ENCODE results near the gene APOL4. TPM values are rescaled to one million over a fixed set of nuclear protein-coding genes. Genes with fewer than 3 reads are reported as not detected.
"Not testable (repeated sequence)": the region's sequence is repeated elsewhere in the genome, so short reads cannot be mapped to it uniquely, and the experiment has no call there.

Gene APOL4
- 3.9 TPM for total RNA-seq (ENCODE audit: insufficient read depth, low replicate concordance)

GRCh38 chr22:36201630-36202319 lies at the start of gene APOL4:
Gene APOL4 (minus strand): TSS chr22:36201809. CDS start chr22:36201734, 75 bp downstream.
- DNase-seq (ENCODE audit: low spot score) = peak; percentile 81

GRCh38 chr22:36250292-36250960 lies 48.8 kb upstream of the APOL4 start:
- not testable (repeated sequence) for DNase-seq (ENCODE audit: low spot score)

DNA sequence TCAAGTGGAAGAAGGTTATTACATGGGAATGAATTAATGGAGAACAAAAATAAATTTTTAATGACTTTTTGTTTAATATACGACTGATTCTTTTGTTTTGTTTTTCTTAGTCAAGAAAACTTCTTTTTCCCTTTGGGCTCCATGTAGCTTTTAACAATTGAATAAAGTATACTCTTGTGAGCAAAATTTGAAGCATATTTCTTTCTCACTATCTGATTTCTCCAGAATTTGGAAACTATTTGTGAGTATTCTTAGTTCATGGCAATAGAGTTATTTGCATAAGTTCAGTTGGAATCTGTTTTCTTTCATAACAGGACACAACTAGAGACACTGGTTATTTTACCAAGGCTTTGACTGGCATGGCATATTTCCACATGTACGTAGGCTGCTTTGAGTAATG lies 47.6 kb upstream of the APOL4 start:
- no peak for DNase-seq (ENCODE audit: low spot score)

DNA sequence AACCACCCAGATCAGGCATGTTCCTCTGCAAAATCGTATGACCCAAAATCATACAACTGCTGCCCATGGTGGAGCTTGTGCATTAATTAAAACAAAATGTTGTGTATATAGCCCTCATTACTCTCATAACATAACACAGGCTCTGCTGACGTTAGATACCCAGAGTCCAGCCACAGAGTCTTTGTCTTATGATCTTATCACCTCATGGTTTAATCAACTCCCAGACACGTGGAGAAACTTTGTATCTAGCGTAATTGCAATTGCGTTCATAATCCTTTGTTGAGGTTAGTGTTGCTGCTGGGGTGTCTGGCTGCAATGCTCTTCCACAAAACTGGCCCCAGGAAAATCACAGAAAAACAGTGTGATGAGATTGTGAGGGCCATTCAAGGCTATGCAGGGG lies 46.3 kb upstream of the APOL4 start:
- DNase-seq (ENCODE audit: low spot score) = no peak

DNA sequence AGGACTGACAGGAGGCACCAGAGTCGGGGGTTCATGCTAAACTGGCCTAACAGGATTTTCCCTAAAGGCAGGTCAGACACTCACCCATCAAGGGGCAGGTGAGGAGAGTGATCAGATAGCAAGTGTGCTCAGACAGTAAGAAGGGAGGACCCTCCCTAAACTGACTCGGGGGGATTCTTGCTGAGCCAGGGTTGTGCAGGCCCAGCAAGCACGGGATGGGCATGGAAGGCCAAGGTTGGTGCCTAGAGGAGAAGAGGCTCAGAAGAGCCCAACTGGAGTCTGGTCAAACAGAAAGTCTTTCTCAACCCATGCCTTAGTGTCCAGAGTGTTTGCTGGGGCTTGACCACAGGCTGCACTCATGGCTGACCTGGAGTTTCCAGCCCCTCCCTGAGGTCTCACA lies 45.1 kb upstream of the APOL4 start:
- no peak for DNase-seq (ENCODE audit: low spot score)

- no peak for DNase-seq (ENCODE audit: low spot score)
Observed at GRCh38 chr22:36245805-36246356, 44.3 kb upstream of the APOL4 start.

DNA sequence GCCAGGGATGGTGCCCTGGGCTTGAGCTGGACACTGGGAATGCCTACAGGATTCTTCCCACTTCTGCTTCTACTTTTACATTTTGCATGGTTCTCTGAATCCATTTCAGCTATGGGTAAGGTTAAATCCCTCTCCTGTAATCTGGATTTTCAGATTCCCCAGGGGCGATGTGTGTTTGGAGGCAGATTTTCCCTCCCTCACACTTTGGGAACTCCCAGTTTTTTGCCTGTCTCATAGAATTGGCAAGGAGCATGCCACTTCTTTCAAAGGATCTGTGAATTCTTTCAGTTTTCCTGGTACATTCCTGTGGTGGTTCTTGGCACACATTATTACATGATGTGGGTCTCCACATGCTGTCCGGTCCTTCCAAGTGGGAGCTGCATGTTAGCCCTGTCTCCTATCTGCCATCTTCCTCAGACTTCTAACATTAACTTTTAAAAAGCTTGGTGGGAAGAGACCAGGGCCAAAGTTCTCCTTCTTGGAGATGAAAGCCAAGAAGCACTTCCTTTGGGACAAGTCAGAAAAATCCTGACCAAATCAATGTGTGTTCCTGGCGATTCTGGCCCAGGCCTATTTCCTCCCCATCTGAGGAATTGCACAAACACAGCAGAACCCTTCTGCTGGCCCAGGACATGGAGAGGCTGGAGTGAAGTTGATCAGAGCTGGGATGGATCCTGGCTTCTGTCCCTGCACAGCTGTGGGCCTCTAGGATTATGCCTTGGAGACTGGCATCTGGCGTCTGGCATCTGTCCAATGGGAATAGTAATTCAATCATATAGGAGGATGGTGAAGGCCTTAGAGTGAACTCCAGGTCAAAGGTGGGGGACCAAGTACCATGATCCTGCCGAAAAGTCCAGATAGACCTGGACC lies 43.1 kb upstream of the APOL4 start:
- DNase-seq (ENCODE audit: low spot score) = no peak

- no peak for DNase-seq (ENCODE audit: low spot score)
Observed at GRCh38 chr22:36243986-36244385, 42.4 kb upstream of the APOL4 start.

DNA sequence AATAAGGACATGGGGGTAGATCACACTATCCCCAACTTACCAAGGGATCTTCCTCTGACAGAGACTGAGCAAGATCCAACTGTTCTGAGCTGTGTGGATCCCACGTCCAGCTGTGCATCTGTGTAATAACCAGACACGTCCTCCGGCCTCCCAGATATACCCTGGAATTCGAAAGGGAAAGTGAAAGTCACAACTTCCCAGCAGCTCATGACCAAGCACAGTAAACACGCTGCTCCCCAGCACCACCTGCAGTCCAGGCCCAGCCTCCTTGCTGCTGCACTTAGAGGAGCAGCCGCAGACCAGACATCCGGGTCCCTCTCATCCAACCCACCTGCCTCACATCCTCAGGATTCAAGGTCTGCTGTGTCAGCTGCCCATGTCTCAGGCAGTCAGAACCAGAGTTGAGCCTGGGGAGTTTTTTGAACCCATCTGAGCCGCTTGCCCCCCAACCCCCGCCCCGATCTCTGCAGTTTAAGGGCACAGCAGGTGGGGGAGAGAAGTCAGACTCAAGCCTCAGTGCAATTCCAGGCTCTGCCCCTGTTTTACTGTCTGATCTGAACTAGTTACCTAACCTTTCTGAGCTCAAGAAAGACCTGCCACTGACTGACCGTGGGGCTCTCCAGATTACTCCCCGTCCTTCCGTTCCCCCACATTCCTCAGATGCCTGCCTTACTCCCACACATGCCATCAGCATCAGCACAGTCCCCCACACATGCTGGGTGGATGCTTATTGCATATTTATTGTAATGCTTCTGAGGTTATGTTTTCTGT lies 38.0 kb upstream of the APOL4 start, which contains the start of gene APOL2:
Gene APOL2 (minus strand): TSS at position 127 of the 771 bp plus-strand sequence. CDS start 6,365 bp downstream, outside the sequence.
- DNase-seq (ENCODE audit: low spot score) = peak; percentile 98

GRCh38 chr22:36239150-36239400 lies 37.5 kb upstream of the APOL4 start:
- DNase-seq (ENCODE audit: low spot score) = no peak

DNA sequence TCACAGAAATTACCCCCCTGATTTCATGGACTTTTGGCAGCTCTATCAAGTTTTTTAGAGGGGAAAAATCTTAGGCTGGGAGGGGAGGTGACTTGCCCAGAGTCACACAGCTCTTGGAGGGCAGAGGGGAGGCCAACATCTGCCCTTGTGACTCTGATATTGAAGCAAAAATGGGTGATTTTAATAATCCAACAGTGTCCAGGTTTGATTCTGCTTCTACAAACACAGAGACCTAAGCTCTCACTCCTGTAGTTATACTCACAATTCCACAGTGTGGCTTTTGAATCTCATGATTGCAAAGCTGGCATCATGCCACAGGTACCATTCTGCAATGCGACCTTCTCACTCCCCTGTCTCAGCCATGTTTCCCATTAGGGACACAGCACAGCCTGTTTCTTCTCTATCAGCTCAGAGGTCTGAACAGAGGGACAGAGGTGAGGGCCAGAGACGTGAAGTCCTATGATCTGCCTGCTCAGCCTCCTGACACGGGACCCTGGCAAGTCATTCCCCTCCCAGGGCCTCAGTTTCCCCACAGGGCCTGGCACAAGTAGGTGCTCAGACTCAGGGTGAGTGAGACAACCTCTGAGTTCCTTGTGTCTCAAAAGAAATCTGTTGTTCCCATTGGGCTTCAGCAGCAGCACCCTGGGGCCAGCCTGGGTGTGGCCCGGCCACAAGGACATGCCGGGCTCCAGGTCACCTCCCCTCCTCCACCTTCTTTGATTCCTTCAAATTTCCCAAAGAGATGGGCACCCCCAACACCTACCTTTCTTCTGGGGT lies 37.0 kb upstream of the APOL4 start:
- peak; percentile 35 for DNase-seq (ENCODE audit: low spot score)

- DNase-seq (ENCODE audit: low spot score) = no peak
Observed at GRCh38 chr22:36237462-36238372, 36.1 kb upstream of the APOL4 start.

DNA sequence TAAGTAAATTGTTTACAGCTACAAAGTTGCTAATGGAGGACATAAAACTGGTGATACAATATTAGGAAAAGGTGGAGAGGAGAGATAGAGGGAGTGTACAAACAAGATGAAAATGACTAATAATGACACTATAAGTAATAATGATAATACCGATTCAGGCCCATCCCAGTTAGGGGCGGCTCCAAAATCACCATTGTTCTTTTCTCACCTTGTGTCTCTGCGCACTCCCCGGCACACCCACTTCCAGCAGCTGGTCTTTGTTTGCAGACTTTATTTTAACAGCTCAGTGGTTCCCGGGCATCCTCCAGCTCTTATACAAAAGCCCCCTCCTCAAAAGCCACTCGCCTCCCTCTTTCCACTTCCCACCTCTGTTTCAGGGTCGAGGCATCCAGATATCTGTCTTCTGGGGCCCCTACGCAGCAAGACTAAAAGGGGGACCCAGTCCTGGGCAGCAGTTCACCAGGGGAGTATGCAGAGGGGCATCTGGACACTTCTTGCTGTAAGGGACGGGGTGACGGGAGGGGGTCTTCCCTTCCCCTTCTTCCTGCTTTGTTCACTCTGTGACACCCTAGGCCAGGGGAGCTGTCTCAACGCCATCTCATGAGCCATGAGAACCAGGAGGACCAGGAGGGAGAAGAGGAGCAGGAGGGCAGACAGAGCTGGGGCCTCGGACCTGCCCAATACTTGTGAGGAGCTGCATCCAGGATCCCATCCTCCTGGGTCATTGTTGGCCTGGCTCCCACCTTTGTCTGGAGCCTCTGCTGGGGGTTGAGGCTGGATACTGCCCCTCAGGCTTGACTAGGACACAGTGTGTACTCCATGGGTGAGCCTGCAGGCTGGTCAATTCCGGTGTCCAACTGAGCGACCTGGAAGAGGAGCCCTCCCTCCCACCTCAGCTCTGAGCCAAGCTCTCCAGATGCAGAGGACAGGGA lies 35.0 kb upstream of the APOL4 start:
- DNase-seq (ENCODE audit: low spot score) = no peak

- no peak for DNase-seq (ENCODE audit: low spot score)
Observed at GRCh38 chr22:36235585-36235984, 34.0 kb upstream of the APOL4 start.

- no peak for DNase-seq (ENCODE audit: low spot score)
Observed at GRCh38 chr22:36234919-36235318, 33.3 kb upstream of the APOL4 start.

GRCh38 chr22:36234213-36234612 lies 32.6 kb upstream of the APOL4 start:
- DNase-seq (ENCODE audit: low spot score) = no peak

- no peak for DNase-seq (ENCODE audit: low spot score)
Observed at GRCh38 chr22:36233796-36234195, 32.2 kb upstream of the APOL4 start.

DNA sequence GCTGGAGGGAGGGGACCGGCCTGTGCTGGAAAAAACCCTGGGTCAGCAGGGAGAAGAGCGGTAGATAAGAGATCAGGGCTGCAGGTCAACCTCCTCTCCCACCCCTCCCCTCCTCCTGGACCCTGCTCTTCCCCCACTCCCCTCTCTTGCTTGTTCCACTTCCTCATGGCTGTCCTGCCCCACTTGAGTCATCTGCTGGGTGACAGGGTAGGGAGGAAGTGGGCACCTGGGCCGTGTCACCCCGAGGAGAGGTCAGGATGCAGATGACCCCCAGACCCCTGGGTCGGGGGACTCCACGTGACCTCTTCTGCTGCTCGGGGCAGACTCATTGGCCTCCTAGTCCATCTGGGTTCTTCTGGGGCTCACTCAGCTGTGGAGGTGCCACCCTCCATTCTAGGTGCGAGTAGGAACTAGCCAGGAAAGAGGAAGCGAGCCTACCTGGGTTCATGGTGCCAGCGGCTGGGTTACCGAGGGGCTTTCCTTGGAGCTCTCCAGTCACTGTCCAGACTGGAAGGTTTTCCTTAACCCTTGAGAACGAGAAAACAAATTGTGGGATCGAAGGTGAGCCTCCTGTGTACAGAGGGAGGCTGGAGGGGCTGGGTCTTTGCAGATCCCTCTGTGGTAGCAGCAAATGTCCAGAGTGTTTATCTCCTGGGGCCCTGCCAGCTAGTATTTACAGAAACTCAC lies 31.2 kb upstream of the APOL4 start:
- no peak for DNase-seq (ENCODE audit: low spot score)
